Upper lobe of right lung (tissue), 1 donor: ENCODE results near the gene RIBC1. TPM values are rescaled to one million over a fixed set of nuclear protein-coding genes. Genes with fewer than 3 reads are reported as not detected.
A peak's percentile ranks its signal among the peaks of the same experiment; 100 is the strongest.
"Not testable (repeated sequence)": the region's sequence is repeated elsewhere in the genome, so short reads cannot be mapped to it uniquely, and the experiment has no call there.

Experiments
- ATAC-seq: fragments of 200-7000 bp; cut with Tn5 transposase; one replicate; pipeline ENCODE4 v1.9.1; 2020; ENCODE audit warnings: mild to moderate bottlenecking, moderate library complexity
- DNase-seq: peaks from one replicate; pipeline ENCODE4 v3.0.0-alpha.2; 2020
- H3K27ac ChIP-seq: fragments of 200-600 bp; one replicate; pipeline ENCODE4 v1.8.0; 2022
- H3K27me3 ChIP-seq: fragments of 200-600 bp; one replicate; pipeline ENCODE4 v1.8.0; 2022; ENCODE audit warnings: mild to moderate bottlenecking
- H3K36me3 ChIP-seq: fragments of 200-600 bp; one replicate; pipeline ENCODE4 v1.8.0; 2022
- H3K4me1 ChIP-seq: fragments of 200-600 bp; one replicate; pipeline ENCODE4 v1.8.0; 2022
- H3K4me3 ChIP-seq: fragments of 200-600 bp; one replicate; pipeline ENCODE4 v1.8.0; 2022; ENCODE audit warnings: mild to moderate bottlenecking
- H3K9me3 ChIP-seq: fragments of 200-600 bp; one replicate; pipeline ENCODE4 v1.8.0; 2022
- intact Hi-C: fragments of 100-400 bp; cut with DNase I; formaldehyde crosslinking; loops from one replicate; pipeline ENCODE4 v1.11.0; 2022
- microRNA-seq: library from miRNA; unstranded; fragments of <30 nt; microRNA quantifications from one replicate; pipeline ENCODE4 v1.2.0, GENCODE V29; 2020; ENCODE audit warnings: borderline microRNAs expressed
- total RNA-seq: library from RNA; stranded (reverse); fragmentation: NEBNext Ultra II Directional; extraction: Animal tissue kit (Norgen Biotek cat#: 25700); gene quantifications from one replicate; pipeline ENCODE4 v1.2.1, GENCODE V29; 2021
- TF ChIP-seq, protein P1 (sequence below): fragments of 200-600 bp; IDR thresholded peaks from one replicate; pipeline ENCODE4 v1.8.0; 2022; ENCODE audit warnings: antibody characterized with exemption
- donor health status: DM: no; HTN: yes; CAD: no; lungs with severe emphysema.

Gene RIBC1
- total RNA-seq, 1 donor from 2014 or later: 0.87 TPM

DNA sequence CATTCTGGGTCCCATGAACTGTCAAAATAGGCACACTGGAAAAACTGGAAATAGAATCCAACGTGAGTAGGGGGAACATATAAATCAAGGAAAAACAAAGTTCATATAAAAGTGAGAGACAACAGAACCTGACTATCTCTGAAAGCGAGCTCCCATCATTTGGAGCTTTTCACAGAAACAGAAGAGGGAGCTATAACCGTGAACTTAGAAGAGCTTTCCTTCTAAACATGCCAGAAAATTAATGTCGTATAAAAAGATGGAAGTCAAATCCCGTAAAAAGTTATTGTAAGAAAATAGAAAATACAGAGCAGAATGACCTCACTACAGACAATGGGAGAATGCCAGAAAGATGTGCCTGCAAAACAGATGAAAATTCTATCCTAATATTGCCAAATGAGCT, 35.4 kb downstream of the RIBC1 start:
- Histone ChIP-seq H3K4me1 (no peaks in the 10 kb centered on the region), H3K9me3 (no peaks in the 10 kb centered on the region), H3K4me3 (no peak overlapping the region), H3K27me3 (no peaks in the 10 kb centered on the region), H3K27ac (no peak overlapping the region), H3K36me3 (no peaks in the 10 kb centered on the region)
- intact Hi-C loops: no loop called here
- TF ChIP-seq, protein P1, sequence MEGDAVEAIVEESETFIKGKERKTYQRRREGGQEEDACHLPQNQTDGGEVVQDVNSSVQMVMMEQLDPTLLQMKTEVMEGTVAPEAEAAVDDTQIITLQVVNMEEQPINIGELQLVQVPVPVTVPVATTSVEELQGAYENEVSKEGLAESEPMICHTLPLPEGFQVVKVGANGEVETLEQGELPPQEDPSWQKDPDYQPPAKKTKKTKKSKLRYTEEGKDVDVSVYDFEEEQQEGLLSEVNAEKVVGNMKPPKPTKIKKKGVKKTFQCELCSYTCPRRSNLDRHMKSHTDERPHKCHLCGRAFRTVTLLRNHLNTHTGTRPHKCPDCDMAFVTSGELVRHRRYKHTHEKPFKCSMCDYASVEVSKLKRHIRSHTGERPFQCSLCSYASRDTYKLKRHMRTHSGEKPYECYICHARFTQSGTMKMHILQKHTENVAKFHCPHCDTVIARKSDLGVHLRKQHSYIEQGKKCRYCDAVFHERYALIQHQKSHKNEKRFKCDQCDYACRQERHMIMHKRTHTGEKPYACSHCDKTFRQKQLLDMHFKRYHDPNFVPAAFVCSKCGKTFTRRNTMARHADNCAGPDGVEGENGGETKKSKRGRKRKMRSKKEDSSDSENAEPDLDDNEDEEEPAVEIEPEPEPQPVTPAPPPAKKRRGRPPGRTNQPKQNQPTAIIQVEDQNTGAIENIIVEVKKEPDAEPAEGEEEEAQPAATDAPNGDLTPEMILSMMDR: no peak
- no peak for ATAC-seq
- DNase-seq: no peak

DNA sequence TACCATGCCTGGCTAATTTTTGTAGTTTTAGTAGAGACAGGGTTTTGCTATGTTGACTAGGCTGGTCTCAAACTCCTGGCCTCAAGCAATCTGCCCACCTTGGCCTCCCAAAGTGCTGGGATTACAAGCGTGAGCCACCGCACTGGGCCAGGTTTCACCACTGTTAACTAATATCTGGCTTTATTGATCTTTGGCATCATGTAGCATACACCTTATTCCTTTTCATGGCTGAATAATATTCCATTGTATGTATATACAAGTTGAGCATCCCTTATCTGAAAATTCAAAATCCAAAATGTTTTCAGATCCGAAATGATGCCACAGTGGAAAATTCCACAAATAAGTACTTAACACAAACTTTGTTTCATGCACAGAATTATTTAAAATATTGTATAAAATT, 46.0 kb downstream of the RIBC1 start:
- intact Hi-C loops, ATAC-seq: not testable (repeated sequence)

DNA sequence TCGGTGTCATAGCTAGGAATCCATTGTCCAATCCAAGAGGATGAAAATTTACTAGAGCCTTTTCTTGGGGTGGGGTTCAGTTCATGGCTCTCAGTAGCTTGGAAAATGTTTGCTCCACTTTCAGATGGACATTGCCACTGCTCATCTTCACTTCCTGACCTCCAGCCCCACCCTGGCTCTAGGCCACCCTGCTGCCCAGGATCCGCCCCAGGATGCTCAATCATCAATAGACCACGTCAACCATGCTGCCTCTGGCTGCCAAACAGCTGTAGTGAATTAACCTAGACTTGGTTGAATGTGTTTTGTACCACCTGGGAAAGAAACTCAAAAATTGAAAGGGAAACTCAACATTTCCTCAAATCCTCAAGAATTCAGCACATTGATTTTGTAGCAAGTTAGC, 48.7 kb downstream of the RIBC1 start:
- intact Hi-C loops: no loop called here
- ATAC-seq (no peak), DNase-seq (no peak)
- no peaks in the 10 kb centered on the region for H3K9me3 ChIP-seq
- no peak overlapping the region for H3K4me3 ChIP-seq
- H3K4me1 ChIP-seq: no peaks in the 10 kb centered on the region
- no peaks in the 10 kb centered on the region for H3K36me3 ChIP-seq
- TF ChIP-seq, protein P1: no peak
- H3K27ac ChIP-seq: no peak overlapping the region
- H3K27me3 ChIP-seq: no peaks in the 10 kb centered on the region

More for the DNA sequence above, 46.0 kb downstream of the RIBC1 start:
- not testable (repeated sequence) for H3K36me3 ChIP-seq, H3K9me3 ChIP-seq, H3K4me3 ChIP-seq, H3K4me1 ChIP-seq, H3K27me3 ChIP-seq, DNase-seq, H3K27ac ChIP-seq

DNA sequence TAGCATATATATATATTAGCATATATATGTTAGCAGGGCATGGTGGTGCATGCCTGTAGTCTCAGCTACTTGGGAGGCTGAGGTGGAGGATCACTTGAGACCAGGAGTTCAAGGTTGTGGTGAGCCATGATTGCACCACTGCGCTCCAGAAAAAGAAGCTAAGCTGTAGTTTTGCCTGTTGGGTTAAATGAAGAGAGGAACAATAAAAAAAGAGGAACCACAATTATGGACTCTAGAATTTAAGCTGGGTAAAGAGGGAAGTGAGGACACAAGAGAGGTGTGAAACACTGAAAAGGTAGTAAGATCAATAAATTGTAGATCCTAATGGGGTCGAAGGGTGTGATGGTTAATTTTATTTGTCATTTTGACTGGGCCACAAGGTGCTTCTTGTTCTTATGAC, 52.0 kb downstream of the RIBC1 start:
- TF ChIP-seq, protein P1: no peak
- DNase-seq (no peak), ATAC-seq (peak; percentile 51)
- H3K4me1 ChIP-seq: no peaks in the 10 kb centered on the region
- no peaks in the 10 kb centered on the region for H3K27me3 ChIP-seq
- H3K36me3 ChIP-seq: no peaks in the 10 kb centered on the region
- intact Hi-C loops: no loop called here
- no peak overlapping the region for H3K27ac ChIP-seq
- H3K9me3 ChIP-seq: no peaks in the 10 kb centered on the region
- no peak overlapping the region for H3K4me3 ChIP-seq

DNA sequence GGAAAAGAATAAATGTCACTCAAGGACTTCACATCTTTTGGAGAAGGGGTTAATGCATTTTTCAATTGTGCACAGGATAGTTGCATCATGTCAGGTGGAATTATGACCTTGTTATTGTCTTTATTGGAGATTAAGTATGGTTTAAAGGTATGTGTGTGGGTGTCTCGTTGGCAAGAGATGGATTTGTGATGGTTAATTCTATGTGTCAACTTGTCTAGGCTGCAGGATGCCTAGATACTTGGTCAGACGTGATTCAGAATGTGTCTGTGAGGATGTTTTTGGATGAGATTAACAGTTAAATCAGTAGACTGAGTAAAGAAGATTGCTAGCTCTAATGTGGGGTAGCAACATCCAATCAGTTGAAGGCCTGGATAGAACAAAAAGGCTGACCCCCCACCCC, 53.7 kb downstream of the RIBC1 start:
- TF ChIP-seq, protein P1: no peak
- DNase-seq (no peak), ATAC-seq (no peak)
- no peak overlapping the region for H3K4me3 ChIP-seq
- H3K27ac ChIP-seq: no peak overlapping the region
- no peaks in the 10 kb centered on the region for H3K27me3 ChIP-seq
- H3K9me3 ChIP-seq: no peaks in the 10 kb centered on the region
- H3K36me3 ChIP-seq: no peaks in the 10 kb centered on the region
- H3K4me1 ChIP-seq: no peaks in the 10 kb centered on the region
- intact Hi-C loops: no loop called here

DNA sequence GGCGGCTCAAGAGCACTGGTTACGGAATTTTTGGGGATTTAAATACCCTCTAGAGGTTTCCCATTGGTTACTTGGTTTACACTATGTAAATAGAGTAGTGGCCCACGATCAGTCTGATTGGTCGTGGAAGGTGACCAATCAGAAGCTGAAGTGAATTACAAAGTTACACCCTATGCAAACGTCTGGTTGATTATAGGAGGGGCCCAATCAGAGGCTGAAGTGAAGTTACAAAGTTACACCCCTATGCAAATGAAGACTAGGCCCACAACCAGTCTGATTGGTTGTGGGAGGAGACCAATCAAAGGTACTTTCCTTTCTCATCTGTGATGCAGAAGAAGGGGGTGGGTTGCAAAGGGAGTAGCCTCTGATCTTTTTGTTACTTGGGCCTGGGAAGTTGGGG, 56.6 kb downstream of the RIBC1 start:
- Histone ChIP-seq H3K27ac (no peak overlapping the region), H3K4me3 (no peak overlapping the region), H3K9me3 (no peaks in the 10 kb centered on the region), H3K36me3 (no peaks in the 10 kb centered on the region), H3K27me3 (no peaks in the 10 kb centered on the region), H3K4me1 (no peaks in the 10 kb centered on the region)
- intact Hi-C loops: no loop called here
- no peak for ATAC-seq
- TF ChIP-seq, protein P1: no peak
- DNase-seq: no peak

Small RNAs within 50 kb of the gene (microRNA-seq; reads per million reads assigned to microRNA genes)
- not detected for gene MIR6857

Other genes starting within 250 kb of the RIBC1 start
- 65.2 TPM for gene KDM5C, start 197.7 kb upstream of the RIBC1 start, total RNA-seq
- gene IQSEC2, start 141.3 kb upstream of the RIBC1 start, total RNA-seq: 17.3 TPM
- gene SMC1A, start 219 bp upstream of the RIBC1 start, total RNA-seq: 51.8 TPM
- gene HSD17B10, start 11.5 kb downstream of the RIBC1 start, total RNA-seq: 46.7 TPM